ENCODE data around the gene BIRC7.
A peak's percentile ranks its signal among the peaks of the same experiment; 100 is the strongest.

BIRC7 gene

DNA sequence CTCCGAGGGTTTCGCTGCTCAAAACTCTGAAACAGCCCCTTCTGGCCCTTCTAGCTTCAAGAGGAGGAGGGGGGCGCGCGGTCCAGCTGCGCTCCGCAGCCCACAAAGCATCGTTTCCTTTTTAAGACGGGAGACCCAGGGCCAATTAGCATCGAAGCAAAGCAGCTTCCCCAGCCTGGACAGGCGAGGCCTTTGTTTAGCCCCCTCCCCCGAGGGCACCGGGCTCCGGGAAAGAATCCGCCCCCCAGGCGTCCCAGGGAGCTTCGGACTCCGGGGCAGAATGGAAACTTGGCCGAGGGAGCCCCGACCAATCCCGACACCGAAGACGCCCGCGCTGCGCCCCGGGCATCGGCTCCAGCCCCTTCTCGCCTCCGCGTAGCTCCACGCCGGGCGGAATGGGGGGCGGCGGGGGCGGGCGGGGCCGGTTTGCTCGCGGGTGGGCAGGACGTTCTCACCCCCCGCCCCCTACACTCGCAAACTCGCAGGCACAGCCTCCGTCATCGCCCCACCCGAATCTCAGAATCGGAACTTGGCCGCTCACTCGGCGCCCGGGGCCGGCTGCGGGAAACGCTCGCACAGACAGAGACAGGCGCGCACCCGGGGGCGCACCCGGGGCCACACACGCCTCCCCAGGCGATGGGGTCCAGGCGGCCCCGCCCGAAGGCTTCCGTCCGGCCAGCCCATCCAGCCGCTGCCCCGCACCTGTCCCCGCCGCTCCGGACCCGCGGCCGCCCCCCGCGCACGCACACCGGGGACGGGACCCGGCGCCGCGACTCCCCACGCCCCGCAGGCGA is 17.9 kb downstream of the BIRC7 start:
- no peaks in the 10 kb centered on the region for H3K9me3 Mint-ChIP-seq
- no peak overlapping the region for H3K27ac Mint-ChIP-seq
- H3K4me1 Mint-ChIP-seq: peaks cover 8% of the 10 kb centered on the region
- DNase-seq (ENCODE audit: low spot score in 2 of 2) (no peak), ATAC-seq (ENCODE audit: low read depth) (no peak)
- no peaks in the 10 kb centered on the region for H3K36me3 Mint-ChIP-seq
- no peak overlapping the region for H3K4me3 Mint-ChIP-seq
- H3K27me3 Mint-ChIP-seq: peaks cover 29% of the 10 kb centered on the region

DNA sequence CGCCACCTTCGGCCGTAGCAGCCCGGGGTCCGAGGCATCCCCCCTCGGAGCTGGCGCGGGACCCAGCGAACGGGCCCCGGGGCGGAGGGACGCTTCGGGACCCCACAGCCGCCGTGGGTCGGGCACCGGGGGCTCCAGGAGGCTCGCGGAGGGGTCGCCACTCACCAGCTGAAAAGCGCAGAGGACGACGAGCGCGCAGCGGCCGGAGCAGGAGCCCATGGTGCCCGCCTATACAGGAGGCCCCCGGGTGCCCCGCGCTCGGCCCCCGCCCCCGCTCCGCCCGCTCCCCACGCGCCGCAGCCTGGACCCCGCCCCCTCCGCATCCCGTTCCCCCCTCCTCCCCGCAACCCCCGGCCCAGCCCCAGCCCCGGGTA is 18.5 kb downstream of the BIRC7 start, which contains the start of gene NKAIN4:
NKAIN4 (minus strand) TSS at position 232 of the 374 bp plus-strand sequence; CDS start at position 219, 13 bp downstream.
- H3K36me3 Mint-ChIP-seq: no peaks in the 10 kb centered on the region
- peaks cover 8% of the 10 kb centered on the region for H3K4me1 Mint-ChIP-seq
- DNase-seq (ENCODE audit: low spot score in 2 of 2) (no peak), ATAC-seq (ENCODE audit: low read depth) (no peak)
- peak within 1 kb of the TSS; percentile 10 for H3K4me3 Mint-ChIP-seq
- no peaks in the 10 kb centered on the region for H3K9me3 Mint-ChIP-seq
- peaks cover 27% of the 10 kb centered on the region for H3K27me3 Mint-ChIP-seq
- no peak within 1 kb of the TSS for H3K27ac Mint-ChIP-seq

DNA sequence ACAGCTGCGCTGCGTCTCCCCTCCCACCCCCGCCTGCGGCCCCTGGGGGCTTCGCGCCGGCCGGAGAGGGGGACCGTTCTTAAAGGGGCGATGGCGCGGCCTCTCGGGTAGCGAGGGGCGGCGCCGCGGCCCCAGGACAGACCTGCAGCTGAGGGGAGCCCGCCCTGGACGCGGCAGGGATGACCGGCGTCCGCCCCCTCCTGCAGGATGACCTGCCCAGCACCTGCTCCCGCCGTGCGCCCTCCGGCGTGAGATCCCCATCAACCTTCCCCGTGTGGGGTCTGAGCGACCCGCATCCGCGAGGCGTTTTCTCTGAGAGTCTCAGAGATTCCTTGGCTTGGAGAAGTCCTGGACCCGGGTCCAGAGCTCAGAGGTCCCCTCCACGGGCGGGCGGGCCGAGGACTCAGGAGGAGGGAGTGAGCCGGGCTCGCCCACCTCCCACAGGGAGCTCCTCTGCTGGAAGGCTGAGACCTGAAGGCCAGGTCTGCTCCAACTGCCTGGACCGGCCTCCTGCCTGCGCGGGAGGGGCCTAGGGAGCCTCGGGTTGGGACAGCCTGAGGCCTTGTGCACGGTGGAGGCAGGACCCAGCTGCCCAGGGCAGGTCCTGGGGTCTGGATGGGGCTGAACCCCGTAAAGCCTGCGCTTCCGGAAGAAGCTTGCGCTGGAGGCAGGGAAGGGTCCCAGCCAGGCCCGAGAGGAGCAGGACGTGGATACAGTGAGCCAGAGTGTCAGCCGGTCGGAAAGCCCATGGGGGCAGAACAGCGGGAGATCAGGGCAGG is 19.1 kb downstream of the BIRC7 start:
- Mint-ChIP-seq H3K4me3 (peak overlapping the region; percentile 10), H3K27ac (no peak overlapping the region), H3K27me3 (peaks cover 29% of the 10 kb centered on the region)

DNA sequence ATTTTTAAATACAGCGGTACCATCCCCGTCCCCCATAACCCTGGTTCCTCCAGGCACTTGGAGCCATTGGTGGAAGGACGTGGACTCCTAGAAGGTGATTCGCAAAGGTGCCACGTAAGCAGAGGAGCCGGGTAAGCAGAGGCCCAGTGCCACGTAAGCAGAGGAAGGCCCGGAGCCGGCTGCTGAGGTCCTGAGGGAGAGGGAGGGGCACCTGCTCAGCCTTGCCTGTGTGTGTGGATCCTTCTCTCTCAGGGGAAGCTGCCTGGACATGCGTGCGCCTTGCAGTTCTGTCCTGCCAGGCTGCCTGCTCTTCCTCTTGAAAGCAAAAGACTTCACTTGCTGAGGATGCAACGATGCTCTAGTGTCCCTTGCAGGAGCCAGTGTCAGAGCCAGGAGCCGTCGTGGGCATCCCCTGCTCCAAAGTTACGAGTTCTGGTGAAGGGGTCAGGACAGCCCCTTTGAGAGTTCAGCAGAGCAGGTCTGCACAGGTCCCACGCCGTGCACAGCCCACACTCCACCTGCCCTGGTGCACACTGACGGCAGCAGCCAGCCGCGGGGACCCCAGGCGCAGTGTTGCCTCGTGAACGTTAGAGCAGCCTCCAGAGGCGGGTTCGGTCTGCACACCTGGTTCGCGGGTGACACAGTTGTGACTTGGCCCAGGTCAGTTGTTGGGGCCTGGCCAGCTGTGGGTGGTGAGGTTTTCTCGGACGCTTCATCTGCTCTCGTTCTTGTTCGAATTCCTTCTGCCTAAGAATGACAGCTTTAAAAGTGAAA is 20.4 kb downstream of the BIRC7 start:
- DNase-seq (ENCODE audit: low spot score in 2 of 2) (no peak), ATAC-seq (ENCODE audit: low read depth) (no peak)
- no peaks in the 10 kb centered on the region for H3K9me3 Mint-ChIP-seq
- H3K4me3 Mint-ChIP-seq: no peak overlapping the region
- no peak overlapping the region for H3K27ac Mint-ChIP-seq
- peaks cover 33% of the 10 kb centered on the region for H3K27me3 Mint-ChIP-seq
- no peaks in the 10 kb centered on the region for H3K36me3 Mint-ChIP-seq
- H3K4me1 Mint-ChIP-seq: peaks cover 8% of the 10 kb centered on the region

More for the DNA sequence above, 19.1 kb downstream of the BIRC7 start:
- Mint-ChIP-seq H3K9me3 (no peaks in the 10 kb centered on the region), H3K4me1 (peaks cover 8% of the 10 kb centered on the region), H3K36me3 (no peaks in the 10 kb centered on the region)
- ATAC-seq (ENCODE audit: low read depth): no peak
- no peak for DNase-seq (ENCODE audit: low spot score in 2 of 2)

DNA sequence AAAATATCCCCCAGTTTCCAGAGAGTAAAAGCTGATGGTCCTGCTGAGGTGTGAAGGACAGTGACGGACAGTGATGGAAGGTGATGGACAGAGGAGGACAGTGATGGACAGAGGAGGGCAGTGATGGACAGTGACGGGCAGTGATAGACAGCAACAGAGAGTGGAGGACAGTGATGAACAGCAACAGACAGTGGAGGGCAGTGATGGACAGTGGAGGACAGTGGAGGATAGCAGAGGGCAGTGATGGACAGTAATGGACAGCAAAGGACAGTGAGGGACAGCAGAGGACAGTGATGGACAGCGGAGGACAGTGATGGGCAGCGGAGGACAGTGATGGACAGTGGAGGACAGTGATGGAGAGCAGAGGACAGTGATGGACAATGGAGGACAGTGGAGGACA is 21.2 kb downstream of the BIRC7 start:
- Mint-ChIP-seq H3K4me1 (peaks cover 8% of the 10 kb centered on the region), H3K36me3 (no peaks in the 10 kb centered on the region), H3K27me3 (peaks cover 33% of the 10 kb centered on the region), H3K27ac (no peak overlapping the region), H3K9me3 (no peaks in the 10 kb centered on the region), H3K4me3 (no peak overlapping the region)
- no peak for ATAC-seq (ENCODE audit: low read depth)
- no peak for DNase-seq (ENCODE audit: low spot score in 2 of 2)

DNA sequence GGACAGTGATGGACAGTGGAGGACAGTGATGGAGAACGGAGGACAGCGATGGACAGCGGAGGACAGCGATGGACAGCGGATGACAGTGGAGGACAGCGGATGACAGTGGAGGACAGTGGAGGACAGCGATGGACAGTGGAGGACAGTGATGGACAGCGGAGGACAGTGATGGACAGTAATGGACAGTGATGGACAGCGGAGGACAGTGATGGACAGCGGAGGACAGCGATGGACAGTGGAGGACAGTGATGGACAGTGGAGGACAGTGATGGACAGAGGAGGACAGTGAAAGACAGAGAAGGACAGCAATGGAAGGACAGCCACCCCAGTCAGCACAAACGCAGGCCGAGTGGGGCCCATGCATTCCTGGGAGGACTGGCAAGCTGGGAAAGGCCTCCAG is 21.9 kb downstream of the BIRC7 start:
- Mint-ChIP-seq H3K27ac (no peak overlapping the region), H3K9me3 (no peaks in the 10 kb centered on the region), H3K4me3 (no peak overlapping the region), H3K36me3 (no peaks in the 10 kb centered on the region), H3K4me1 (peaks cover 11% of the 10 kb centered on the region), H3K27me3 (peaks cover 38% of the 10 kb centered on the region)
- DNase-seq (ENCODE audit: low spot score in 2 of 2) (no peak), ATAC-seq (ENCODE audit: low read depth) (no peak)

DNA sequence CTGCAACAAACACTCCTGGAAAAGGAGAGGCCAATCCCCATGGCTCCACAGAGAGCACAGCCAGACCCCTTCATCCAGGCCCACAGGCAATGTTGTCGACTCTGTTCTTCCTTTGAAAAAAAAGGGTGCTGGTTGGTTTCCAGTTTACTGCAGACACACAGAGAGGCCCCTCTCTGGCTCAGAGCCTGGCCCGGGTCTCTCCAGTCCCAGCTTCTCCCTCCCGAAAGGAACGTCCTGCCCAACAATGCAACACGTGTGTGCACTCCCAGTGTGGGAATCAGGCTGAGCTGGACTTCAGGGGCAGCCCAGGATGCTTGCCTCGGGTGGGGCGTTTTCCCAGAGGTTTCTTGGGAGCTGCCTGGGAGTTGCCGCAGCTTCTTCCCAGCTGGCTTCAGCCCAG is 23.1 kb downstream of the BIRC7 start:
- DNase-seq (ENCODE audit: low spot score in 2 of 2) (no peak), ATAC-seq (ENCODE audit: low read depth) (no peak)
- H3K36me3 Mint-ChIP-seq: no peaks in the 10 kb centered on the region
- H3K27ac Mint-ChIP-seq: no peak overlapping the region
- H3K4me1 Mint-ChIP-seq: peaks cover 7% of the 10 kb centered on the region
- no peaks in the 10 kb centered on the region for H3K9me3 Mint-ChIP-seq
- no peak overlapping the region for H3K4me3 Mint-ChIP-seq
- H3K27me3 Mint-ChIP-seq: peaks cover 35% of the 10 kb centered on the region

DNA sequence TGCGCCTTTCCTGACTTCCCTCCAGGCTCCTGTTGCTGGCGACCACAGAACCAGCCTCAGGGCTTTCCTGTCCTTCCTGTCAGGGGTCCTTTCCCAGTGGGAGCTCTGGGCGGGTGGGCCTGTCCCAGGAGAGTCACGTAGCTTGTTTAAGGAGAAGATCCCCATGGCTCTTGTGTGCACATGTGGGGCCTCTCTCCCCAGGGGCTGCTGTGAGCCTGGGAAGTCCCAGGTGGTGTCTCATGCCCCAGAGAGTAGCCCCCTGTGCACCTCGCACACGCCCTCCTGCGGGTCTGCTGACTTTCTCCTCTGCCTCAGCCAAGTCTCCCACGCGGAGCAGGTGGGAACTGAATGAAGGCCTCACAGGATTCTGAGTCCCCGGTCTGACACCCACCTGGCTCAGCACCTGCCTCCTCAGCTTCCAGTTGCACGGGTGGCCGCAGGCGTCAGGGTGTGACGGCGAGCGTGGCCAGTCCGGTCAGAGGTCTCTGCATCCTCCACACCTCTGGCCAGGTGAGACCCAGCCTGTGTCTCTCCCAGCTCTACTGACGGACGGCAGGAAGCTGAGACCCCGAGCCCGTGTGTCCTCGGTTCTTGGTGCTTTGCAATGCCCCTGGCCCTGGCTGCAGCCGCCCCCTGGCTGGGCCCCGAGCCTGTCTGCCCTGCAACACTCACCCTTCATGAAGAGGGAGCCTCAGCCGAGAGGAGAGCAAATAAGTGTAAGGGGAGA is 24.2 kb downstream of the BIRC7 start:
- H3K4me1 Mint-ChIP-seq: peaks cover 7% of the 10 kb centered on the region
- H3K27me3 Mint-ChIP-seq: peaks cover 39% of the 10 kb centered on the region
- H3K36me3 Mint-ChIP-seq: peaks cover 2% of the 10 kb centered on the region
- H3K9me3 Mint-ChIP-seq: no peaks in the 10 kb centered on the region
- ATAC-seq (ENCODE audit: low read depth): no peak
- no peak overlapping the region for H3K27ac Mint-ChIP-seq
- DNase-seq (ENCODE audit: low spot score in 2 of 2): no peak
- no peak overlapping the region for H3K4me3 Mint-ChIP-seq

DNA sequence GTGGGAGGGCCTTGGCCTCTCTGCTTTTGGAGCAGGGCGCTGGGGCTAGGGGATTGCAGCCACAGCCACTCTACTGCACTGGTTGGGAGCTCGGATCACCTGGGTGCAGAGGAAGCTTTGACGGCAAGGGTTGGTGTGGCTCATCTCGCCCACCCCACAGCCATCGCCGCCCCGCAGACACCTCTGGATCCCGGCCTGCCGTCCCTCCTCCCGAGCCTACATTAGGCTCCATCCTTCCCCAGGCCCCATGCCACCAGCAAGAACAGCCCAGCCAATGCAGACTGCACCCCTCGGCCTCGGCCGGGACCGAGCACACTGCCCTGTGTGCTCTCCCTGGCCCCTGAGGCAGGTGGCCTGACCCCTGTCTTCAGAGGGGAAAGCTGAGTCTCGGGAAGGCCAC is 24.8 kb downstream of the BIRC7 start:
- Mint-ChIP-seq H3K27ac (no peak overlapping the region), H3K4me3 (no peak overlapping the region), H3K36me3 (peaks cover 2% of the 10 kb centered on the region), H3K27me3 (peaks cover 40% of the 10 kb centered on the region), H3K4me1 (peaks cover 7% of the 10 kb centered on the region), H3K9me3 (no peaks in the 10 kb centered on the region)
- DNase-seq (ENCODE audit: low spot score in 2 of 2) (no peak), ATAC-seq (ENCODE audit: low read depth) (no peak)

DNA sequence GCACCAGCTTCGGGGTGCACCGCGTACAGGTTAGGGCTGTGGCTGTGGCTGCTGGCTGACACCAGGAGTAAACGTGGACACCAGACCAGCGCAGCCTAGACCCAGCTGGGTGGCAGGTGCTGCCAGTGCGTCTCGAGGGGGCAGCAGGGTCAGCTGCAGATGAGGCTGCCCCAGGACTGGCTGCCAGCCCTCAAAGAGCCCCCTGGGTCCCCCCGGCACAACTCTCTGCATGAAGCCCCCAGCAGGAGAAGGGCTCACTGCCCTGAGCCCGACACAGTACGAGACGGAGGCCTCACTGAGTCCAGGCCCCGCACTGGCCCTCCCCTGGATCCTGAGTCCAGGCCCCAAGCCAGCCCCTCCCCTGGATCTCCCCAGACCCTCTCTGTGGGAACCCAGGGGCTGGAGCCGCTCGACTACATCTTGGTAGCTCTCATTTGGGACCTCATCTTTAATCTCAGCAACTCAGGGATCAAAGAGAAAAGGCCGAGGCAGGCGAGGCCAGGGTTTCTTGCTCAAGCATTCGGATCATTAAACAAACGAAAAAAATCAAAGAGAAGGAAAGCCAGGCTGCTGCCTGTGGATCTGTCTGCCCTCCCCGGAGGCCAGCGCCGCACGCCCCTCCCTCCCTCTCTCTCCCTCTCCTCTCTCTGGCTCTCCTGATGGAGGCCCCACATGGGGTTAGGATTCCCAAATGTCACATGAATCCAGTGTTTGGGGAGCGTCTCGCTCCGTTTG is 25.5 kb downstream of the BIRC7 start:
- DNase-seq (ENCODE audit: low spot score in 2 of 2): no peak

DNA sequence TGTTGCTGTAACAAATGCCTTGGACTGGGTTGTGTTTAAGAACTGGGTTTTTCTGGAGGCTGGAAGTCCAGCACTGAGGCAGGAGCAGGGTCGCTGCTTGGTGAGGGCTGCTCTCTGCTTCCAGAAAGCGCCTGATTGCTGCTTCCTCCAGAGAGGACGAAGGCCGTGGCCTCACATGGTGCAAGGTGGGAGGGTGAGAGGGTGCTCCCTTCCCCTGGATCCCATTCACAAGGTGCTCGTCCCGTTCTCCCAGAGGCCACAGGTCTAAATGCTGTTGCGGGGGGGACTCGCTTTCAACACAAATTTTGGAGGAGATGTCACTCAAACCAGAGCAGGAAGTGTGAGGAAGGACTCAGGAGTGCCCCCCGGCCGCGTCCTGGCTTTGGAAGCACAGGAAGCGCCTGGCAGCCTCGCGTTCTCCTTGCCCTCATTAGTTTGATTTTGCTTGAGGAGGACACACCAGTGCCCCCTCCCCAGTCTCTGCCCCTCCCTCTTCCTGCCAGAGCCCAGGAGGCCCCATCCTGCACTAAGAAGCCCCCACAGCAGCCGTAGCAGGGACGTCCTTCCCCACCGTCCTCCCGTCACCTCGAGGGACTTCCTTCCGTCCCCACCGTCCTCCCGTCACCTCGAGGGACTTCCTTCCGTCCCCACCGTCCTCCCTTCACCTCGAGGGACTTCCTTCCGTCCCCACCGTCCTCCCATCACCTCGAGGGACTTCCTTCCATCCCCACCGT is 26.3 kb downstream of the BIRC7 start:
- ATAC-seq (ENCODE audit: low read depth) (no peak), DNase-seq (ENCODE audit: low spot score in 2 of 2) (no peak)
- Mint-ChIP-seq H3K36me3 (peaks cover 2% of the 10 kb centered on the region), H3K4me3 (no peak overlapping the region), H3K27ac (no peak overlapping the region), H3K9me3 (no peaks in the 10 kb centered on the region), H3K27me3 (peaks cover 36% of the 10 kb centered on the region), H3K4me1 (peaks cover 5% of the 10 kb centered on the region)

More for the DNA sequence above, 25.5 kb downstream of the BIRC7 start:
- no peak overlapping the region for H3K27ac Mint-ChIP-seq
- no peak for ATAC-seq (ENCODE audit: low read depth)
- peaks cover 2% of the 10 kb centered on the region for H3K36me3 Mint-ChIP-seq
- H3K9me3 Mint-ChIP-seq: no peaks in the 10 kb centered on the region
- peaks cover 7% of the 10 kb centered on the region for H3K4me1 Mint-ChIP-seq
- no peak overlapping the region for H3K4me3 Mint-ChIP-seq
- peaks cover 40% of the 10 kb centered on the region for H3K27me3 Mint-ChIP-seq

DNA sequence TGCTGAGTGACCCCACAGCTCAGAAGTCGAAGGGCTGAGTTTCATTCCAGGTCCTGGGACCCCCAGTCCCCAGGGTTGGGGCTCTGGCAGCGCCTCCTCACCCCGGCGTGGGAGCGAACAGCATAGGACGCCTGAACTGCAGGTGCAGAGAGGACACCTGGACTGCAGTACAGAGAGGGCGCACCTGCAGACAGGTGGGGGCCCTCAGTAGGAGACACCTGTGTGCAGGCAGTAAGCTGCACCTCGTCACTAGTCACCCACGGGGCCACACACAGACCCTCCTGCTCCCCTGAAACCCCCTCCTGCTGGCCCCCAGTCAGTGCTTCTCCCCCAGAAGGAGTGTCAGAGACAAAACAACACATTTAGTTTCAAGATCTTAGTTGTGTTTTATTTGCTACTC is 27.1 kb downstream of the BIRC7 start:
- peaks cover 2% of the 10 kb centered on the region for H3K36me3 Mint-ChIP-seq
- ATAC-seq (ENCODE audit: low read depth) (no peak), DNase-seq (ENCODE audit: low spot score in 2 of 2) (no peak)
- peaks cover 29% of the 10 kb centered on the region for H3K27me3 Mint-ChIP-seq
- H3K4me3 Mint-ChIP-seq: no peak overlapping the region
- no peaks in the 10 kb centered on the region for H3K9me3 Mint-ChIP-seq
- peaks cover 3% of the 10 kb centered on the region for H3K4me1 Mint-ChIP-seq
- H3K27ac Mint-ChIP-seq: no peak overlapping the region

Measured in memory B cell (primary cell).